GM18526 (cell line): Measurements from ENCODE around the gene TKT.

ENCODE experiments used
- POLR2A ChIP-seq: IDR thresholded peaks from 3 replicates; pipeline ENCODE4 v1.6.1; 2011; ENCODE audit not compliant: insufficient read length; ENCODE audit errors: extremely low read depth

Gene TKT

DNA sequence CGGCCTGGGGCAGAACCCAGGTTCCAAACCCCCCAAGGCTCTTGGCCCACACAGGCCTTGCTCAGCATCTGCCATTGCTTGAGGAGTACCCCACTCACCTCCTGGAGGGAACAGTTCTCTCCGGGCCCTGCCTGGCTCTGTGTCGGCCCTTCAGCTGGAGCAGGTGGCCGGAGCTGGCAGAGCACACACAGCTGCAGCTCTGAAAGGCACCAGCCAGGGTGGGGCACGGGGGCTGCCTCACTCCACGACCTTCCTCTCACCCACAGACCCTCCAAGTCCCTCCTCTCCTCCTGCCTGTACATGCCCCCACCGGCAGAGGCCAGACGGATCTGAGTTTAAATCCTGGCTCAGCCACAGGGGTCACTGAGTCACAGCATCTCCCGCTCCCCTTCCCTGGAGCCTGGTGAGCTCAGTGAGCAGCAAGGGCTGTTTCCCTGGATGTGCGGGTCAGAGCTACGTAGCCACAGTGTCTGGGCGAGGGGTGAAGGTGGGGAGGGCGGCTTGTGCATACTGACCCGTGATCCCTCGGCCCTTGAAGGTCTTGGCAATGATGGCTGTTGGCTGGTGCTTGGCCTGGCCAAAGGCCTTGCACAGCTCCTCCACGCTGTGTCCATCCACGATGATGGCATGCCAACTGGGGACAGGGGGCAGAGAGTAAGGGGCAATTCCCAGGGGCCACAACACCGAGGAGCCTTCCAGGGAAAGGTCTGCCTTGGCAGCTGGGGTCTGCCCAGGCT is 23.0 kb downstream of the TKT start:
- no peak for TF ChIP-seq POLR2A

GRCh38 chr3:53231532-53232511 is 24.0 kb downstream of the TKT start:
- TF ChIP-seq POLR2A = no peak

DNA sequence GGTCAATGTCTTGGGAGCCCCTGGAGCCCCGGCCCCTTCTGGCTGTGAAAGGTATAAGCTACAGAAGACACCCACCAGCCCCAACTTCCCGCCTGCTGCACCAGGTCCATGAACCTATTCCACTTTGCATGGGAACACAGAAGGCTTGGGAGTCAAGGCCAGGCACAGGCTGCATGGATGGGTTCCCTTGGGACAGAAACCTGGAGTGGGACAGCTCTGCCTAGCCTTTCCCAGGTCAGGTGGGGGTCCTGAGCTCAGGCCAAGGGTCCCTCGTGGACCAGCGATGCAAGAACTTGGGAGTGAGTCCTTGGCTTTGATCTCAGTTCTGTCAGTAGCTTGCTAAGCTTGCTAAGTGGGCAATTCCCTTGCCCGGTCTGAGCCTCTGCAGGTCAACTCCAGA is 25.0 kb downstream of the TKT start:
- no peak for TF ChIP-seq POLR2A

DNA sequence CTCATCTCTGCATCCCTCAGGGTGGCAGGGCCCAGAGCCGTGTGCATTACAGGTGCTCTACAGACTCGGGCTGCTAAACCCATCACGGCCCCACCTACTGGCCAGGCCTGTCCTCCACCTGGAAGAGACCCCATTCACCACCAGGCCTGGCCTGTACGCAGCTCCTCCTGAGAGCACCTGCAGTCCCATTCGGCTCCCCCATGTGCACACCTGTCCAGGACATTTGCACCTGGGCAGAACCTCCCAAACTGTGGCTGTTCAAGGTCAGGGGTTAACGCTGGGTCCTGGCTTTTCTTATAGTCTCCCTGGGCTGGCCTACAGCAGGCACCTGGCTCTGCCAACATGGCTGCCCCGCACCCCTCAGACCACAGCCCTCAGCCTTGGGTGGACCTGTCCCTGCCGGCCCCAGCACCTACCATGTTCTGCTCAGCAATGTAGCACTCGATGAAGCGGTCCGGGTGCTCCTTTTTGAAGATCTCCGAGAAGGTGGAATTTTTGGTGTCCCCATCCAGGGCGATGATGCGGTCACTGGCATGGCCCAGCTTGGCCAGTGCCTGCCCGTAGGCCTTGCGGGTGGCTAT is 25.7 kb downstream of the TKT start:
- no peak for TF ChIP-seq POLR2A

- TF ChIP-seq POLR2A = no peak
Measured at GRCh38 chr3:53229606-53230005, 26.2 kb downstream of the TKT start.

DNA sequence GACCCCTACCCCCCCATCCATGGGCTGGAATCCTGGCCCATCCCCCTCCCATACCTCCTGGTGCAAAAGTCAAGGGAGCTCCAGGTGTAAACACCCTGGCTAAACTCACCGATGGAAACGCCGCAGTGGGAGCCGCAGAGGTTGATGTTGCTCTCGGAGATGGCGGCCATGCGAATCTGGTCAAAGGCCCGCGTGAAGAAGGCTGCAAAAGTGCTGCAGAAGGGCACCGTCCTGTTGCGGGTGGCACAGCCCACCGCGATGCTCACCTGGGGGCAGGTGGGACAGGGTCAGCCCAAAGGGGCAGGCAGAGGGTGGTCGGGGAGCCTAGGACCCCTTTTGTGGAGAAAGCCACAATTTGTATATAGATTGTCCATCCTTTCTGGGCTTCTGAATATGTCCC is 26.7 kb downstream of the TKT start:
- TF ChIP-seq POLR2A = no peak

DNA sequence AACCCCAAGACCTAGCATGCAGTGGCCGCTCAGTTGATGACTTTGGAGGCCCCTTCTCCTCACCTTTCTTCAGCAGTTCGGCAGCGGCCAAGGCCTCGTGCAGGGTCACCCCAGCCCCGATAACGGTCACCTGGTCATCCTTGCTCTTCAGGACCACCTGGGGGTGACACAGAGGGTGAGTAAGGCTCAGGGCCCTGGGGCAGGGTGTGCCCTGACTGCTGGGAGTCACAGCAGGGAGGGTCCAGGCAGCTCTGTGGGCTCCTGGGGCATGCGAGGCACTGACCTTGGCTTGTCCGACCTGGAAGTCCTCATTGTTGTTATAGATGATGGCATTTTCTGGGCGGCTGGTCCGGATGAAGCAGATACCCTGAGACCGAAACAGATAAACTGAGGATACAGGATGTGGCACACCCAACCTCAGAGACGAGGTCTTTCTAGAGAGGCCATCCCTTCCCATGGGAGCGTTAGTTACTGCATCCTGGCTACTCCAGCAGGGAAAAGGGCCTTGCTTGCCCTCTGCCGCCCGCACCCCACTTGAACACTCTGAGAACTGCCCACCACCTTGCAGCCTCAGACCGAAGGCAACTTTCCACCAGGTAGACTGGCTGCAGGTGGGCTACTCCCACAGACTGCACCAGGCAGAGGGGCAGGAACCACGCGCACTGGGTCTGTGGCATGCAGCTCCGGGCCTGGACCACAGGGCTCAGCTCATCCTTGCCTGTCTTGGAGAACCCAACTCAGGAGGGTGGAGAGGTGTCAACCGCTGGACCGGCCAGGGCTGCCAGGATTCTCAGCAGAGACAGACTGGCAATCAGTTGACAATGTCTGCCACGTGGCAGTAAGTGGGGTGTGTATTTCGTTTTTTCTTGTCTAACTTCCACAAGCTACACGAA is 27.6 kb downstream of the TKT start:
- no peak for TF ChIP-seq POLR2A

DNA sequence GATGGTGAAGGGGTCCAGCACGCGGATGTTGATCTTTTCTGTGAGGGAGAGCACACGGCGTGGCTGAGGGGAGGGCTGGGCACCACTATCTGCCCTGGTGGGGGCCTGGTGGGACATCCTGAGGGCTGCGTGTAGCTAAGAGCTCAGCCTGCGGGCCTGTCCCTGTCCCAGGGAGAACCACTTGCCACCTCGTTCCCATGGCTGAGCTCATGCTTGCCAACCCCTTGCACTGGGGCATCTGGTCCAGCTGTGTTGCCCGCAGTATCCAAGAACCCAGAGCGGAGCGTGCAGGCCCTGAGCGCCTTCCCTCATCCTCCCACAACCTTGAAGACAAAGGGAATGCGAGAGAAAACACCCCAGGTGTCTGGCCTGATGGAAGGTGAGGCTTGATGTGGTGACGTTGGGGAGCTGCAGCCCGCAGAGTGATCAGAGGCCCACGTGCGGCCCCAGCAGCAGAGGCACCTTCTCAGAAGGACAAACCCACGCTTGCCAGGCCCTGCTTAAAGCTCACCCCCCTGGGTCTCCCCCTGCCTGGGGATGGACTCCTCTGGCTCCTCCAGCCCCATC is 28.9 kb downstream of the TKT start:
- no peak for TF ChIP-seq POLR2A

- TF ChIP-seq POLR2A = no peak
Measured at GRCh38 chr3:53226142-53226840, 29.5 kb downstream of the TKT start.

DNA sequence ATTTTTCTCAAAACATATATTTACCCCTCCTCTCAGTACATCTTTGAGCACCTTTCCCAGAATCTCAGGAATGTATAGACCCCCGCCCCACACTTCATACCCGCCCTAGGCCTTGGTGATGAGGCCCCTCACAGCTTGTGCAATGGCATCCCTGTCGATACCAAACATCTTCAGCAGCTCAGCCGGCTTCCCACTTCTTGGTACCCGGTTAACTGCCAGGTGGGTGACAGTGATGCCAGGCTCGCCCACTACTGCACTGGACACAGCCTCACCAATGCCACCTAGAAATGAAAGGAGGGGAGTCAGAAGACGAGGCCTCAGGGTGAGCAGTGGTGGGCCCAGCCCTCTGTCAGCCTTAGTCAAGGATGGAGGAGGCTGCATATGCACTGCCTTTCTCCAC is 30.2 kb downstream of the TKT start:
- TF ChIP-seq POLR2A = no peak

GRCh38 chr3:53225181-53225580 is 30.6 kb downstream of the TKT start:
- no peak for TF ChIP-seq POLR2A

GRCh38 chr3:53224536-53224935 is 31.3 kb downstream of the TKT start:
- no peak for TF ChIP-seq POLR2A

GRCh38 chr3:53224026-53224425 is 31.8 kb downstream of the TKT start:
- TF ChIP-seq POLR2A = no peak

- no peak for TF ChIP-seq POLR2A
Measured at GRCh38 chr3:53223541-53223966, 32.3 kb downstream of the TKT start.
